Measurements from ENCODE around the gene SELENBP1.

DNA sequence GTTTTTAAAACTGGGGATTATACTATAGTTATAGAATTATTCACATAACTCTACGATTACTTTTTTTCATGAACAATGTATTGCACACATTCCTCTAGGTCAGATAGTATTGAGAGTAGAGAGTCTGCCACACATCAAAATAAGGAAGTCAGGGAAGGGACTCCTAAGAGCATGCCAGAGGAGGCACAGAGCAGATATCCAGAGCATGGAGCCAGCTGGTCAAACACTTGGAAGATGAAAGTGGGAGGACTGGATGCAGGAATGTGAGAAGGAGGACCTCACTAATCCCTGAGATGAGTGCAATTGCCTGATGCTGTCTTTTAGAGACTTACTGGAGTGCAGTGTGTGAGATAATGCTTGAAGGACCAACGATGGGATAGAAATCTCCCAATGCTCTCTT, 15.8 kb downstream of the SELENBP1 start:
- TF ChIP-seq POLR2A (IDR thresholded peaks at IDR 0.05; ENCODE audit: low read depth, low read length) (no peak), PAX5 (IDR thresholded peaks at IDR 0.05; ENCODE audit: insufficient read depth, low read length, severe bottlenecking) (no peak)

Data from GM12891 (cell line).